T-helper 1 cell treated with Interleukin-12 subunit alpha and Interleukin-12 subunit beta and Interleukin-4 antibody, amounts not matched to agents 30 μg/mL and 1 μg/mL, for 36 hours (primary cell): ENCODE measurements around the gene CACNB4.
"Not testable (repeated sequence)": the region's sequence is repeated elsewhere in the genome, so short reads cannot be mapped to it uniquely, and the experiment has no call there.

ENCODE experiments used
- H3K27ac Mint-ChIP-seq: one replicate; pipeline ENCODE4 v1.8.0; 2021; ENCODE audit warnings: mild to moderate bottlenecking, mixed read lengths
- H3K27me3 Mint-ChIP-seq: one replicate; pipeline ENCODE4 v1.8.0; 2021; ENCODE audit warnings: low read depth, mixed read lengths
- H3K36me3 Mint-ChIP-seq: one replicate; pipeline ENCODE4 v1.8.0; 2021; ENCODE audit warnings: low read depth, mixed read lengths
- H3K4me1 Mint-ChIP-seq: one replicate; pipeline ENCODE4 v1.8.0; 2021; ENCODE audit warnings: low read depth, mixed read lengths
- H3K4me3 Mint-ChIP-seq: one replicate; pipeline ENCODE4 v1.8.0; 2021; ENCODE audit warnings: mild to moderate bottlenecking, moderate library complexity, mixed read lengths
- H3K9me3 Mint-ChIP-seq: one replicate; pipeline ENCODE4 v1.8.0; 2021; ENCODE audit warnings: mixed read lengths

The CACNB4 gene

DNA sequence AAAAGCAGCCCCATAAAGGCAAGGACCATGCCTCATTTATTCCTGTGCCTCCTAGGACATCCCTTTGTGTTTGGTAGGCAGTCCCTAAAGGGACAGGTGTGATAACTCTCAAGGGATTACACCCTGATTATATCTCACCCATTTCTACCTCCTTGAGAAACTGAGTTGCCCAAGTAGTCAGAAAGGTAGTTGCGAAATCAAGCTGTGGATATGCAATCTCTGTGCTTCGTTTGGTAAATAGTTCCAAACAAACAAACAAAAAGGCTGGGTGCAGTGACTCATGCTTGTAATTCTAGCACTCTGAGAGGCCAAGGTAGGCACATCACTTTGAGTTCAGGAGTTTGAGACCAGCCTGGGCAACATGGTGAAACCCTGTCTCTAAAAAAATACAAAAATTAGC is 170.5 kb downstream of the CACNB4 start:
- no peaks in the 10 kb centered on the region for H3K4me1 Mint-ChIP-seq
- peaks cover 31% of the 10 kb centered on the region for H3K27me3 Mint-ChIP-seq
- no peak overlapping the region for H3K4me3 Mint-ChIP-seq

DNA sequence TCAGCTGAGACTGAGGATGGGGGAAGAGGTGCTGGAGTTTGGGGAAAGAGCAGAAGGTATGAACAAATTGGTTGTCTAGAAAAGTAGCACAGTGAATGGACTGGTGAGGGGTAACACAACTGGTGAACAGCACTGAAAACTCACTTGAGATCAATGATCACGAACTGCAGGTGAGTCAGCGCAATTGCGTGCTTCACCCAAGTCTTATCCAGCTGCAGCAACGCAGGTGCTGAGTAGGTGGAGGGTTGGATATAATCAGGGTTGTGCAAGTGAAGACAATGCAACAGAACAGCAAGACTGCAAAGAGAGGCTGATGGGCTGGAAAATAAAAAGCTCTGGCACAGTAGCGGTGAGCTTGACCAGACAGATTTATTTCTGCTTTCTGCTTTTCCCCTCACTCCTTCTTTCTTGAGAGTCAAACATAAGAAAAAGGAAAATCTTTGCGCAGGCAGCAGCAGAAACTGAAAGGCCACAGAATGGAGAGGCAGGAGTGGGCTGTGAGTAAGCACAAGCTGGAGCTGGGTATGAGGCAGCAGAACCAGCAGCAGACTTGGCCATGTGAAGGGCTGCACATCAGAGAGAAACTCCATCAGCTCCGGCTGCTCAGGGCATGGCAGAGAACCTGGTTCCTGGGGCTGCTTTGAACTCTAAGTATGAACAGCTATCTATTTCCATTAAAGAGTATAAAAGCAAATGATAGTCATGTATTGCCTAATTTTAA is 171.2 kb downstream of the CACNB4 start:
- Mint-ChIP-seq H3K27ac (no peak overlapping the region), H3K9me3 (no peaks in the 10 kb centered on the region), H3K4me3 (no peak overlapping the region), H3K27me3 (peaks cover 31% of the 10 kb centered on the region), H3K36me3 (no peaks in the 10 kb centered on the region), H3K4me1 (no peaks in the 10 kb centered on the region)

More for the DNA sequence above, 170.5 kb downstream of the CACNB4 start:
- Mint-ChIP-seq H3K36me3 (no peaks in the 10 kb centered on the region), H3K27ac (no peak overlapping the region), H3K9me3 (no peaks in the 10 kb centered on the region)

DNA sequence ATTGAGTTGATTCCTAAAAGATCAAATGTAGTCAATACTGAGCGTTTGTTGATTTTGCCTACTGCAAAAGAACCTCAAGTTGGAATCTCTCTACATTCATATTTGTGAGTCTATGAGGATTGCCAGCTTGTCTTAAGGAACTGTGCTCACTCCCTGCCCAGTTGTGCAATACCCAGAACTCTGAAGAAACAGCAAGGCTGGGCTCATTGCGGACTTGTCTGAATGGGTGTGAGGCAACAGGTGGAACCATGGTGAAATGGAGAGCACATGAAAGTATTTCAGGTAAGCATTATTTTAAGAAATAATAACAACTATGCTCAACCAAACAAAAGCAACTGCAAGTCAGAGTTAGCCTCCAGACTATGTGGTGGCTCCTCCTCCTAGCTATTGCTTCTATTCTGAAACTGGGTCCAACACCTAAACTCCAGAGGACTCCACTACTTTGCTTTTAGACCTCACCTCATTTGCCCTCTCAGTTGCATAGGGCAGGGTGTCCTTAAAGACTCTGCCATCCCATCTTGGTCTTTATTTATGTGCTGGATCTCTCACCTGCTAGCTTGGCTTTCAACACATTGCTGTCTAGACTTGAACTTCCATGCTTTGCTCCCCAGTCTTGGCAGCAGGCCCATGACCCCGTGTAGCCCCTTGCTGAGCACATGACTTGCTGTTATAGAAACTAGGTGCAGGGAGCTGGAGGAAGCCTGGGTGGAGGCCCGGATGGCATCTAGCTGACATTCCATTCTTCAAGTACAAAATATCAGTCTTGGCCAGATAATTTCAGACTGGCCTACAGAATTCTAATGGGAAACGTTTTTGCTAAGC is 175.8 kb downstream of the CACNB4 start:
- Mint-ChIP-seq H3K36me3 (no peaks in the 10 kb centered on the region), H3K4me3 (no peak overlapping the region), H3K27me3 (peaks cover 13% of the 10 kb centered on the region), H3K9me3 (no peaks in the 10 kb centered on the region), H3K27ac (no peak overlapping the region), H3K4me1 (no peaks in the 10 kb centered on the region)

DNA sequence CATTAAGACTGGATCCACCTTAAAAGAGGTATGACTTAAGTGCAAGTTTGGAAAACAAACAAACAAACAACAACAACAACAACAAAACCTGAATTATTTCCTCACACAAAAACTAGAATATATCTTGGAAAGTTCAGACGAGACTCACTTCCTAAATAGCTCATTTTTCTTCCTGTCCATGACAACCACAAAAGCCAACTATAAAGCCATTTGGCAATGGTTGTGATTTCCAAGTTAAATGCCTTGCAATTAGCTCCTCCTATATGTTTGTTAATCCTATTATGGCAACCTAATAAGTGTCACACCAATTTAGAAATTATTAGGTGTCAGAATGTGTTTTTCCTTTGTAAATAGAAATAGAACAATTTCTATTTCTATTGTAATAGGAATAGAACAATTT is 179.1 kb downstream of the CACNB4 start:
- no peaks in the 10 kb centered on the region for H3K9me3 Mint-ChIP-seq
- H3K36me3 Mint-ChIP-seq, result no peaks in the 10 kb centered on the region
- no peaks in the 10 kb centered on the region for H3K27me3 Mint-ChIP-seq
- H3K4me3 Mint-ChIP-seq, result no peak overlapping the region
- H3K4me1 Mint-ChIP-seq, result no peaks in the 10 kb centered on the region
- no peak overlapping the region for H3K27ac Mint-ChIP-seq

DNA sequence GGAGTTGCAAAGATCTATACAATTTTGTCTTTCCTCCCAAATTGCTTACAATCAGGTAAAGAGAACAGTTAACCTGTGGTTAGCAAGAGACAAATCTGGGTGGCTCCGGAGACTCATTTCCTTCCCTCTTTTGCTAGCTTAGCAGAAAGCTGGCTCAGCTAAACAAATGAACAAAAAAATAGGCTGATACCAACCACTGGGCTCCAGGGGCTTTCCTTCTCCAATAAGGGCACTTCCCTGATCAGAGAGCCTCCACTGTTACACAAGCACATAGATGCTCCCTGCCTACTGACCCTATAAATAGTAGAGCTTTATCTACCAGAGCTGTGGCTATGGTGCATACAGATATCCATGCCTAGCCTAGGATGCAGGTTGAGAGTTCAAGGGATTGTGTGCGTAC is 180.5 kb downstream of the CACNB4 start:
- H3K4me1 Mint-ChIP-seq, result no peaks in the 10 kb centered on the region
- no peaks in the 10 kb centered on the region for H3K27me3 Mint-ChIP-seq
- no peak overlapping the region for H3K4me3 Mint-ChIP-seq
- no peaks in the 10 kb centered on the region for H3K36me3 Mint-ChIP-seq
- no peaks in the 10 kb centered on the region for H3K9me3 Mint-ChIP-seq
- H3K27ac Mint-ChIP-seq, result no peak overlapping the region

DNA sequence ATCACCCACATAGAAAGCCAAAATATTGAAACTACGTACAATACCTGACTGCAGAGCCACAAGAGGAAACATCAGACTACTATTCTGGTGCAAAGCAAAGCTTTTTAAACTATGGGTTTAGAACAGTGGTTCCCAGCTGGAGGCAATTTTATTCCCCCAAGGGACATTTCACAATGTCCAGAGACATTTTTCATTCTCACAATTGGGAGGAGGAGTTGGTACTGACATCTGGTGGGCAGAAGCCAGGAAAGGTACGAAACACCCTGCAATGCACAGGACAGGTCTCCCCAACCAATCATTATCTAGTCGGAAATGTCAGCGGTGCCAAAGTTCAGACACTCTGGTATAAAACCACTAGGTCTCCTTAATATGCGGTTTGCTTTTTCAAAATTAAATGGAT is 182.2 kb downstream of the CACNB4 start:
- H3K36me3 Mint-ChIP-seq, result no peaks in the 10 kb centered on the region
- no peaks in the 10 kb centered on the region for H3K9me3 Mint-ChIP-seq
- no peak overlapping the region for H3K27ac Mint-ChIP-seq
- no peak overlapping the region for H3K4me3 Mint-ChIP-seq
- no peaks in the 10 kb centered on the region for H3K4me1 Mint-ChIP-seq
- H3K27me3 Mint-ChIP-seq, result peaks cover 5% of the 10 kb centered on the region

DNA sequence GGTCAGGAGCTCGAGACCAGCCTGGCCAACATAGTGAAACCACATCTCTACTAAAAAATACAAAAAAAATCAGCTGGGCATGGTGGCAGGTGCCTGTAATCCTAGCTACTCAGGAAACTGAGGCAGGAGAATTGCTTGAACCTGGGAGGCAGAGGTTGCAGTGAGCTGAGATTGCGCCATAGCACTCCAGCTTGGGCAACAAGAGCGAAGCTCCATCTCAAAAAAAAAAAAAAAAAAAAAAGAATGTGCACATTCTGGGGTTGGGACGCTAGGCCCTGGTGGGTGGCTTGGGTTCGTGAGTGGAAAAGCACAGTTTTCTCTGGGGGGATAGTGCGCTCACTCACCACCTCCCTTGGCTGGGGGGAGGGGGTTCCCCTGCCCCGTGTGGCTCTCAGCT is 183.2 kb downstream of the CACNB4 start:
- not testable (repeated sequence) for H3K9me3 Mint-ChIP-seq, H3K4me1 Mint-ChIP-seq, H3K27me3 Mint-ChIP-seq, H3K36me3 Mint-ChIP-seq, H3K4me3 Mint-ChIP-seq, H3K27ac Mint-ChIP-seq

DNA sequence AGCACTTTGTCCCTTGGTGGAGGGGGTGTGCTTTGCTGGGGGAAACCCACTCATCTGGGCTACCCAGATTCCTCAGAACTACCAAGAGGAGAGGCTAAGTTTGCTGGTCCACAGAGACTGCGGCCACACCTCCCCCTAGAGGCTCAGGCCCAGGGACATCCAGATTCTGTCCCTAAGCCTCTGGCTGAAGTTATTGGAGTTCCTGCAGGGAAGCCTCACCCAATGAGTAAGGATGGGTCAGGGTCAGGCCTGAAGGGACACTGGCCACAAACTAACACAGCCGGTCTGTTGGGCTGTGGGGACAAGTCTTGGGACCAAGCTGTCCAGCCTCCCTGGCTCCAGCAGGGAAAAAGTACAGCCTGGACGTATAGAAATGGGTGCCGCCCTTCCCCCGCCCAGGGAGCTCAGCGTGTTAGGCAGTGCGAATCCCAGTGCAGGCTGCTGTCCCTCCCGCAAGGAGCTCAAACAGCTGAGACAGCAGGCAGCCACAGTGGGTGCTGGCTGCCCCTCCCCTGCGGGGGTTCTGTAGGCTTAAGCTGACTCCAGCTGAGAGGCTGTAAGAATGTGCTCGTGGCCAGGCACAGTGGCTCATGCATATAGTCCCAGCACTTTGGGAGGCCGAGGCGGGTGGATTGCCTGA is 183.7 kb downstream of the CACNB4 start:
- Mint-ChIP-seq H3K4me1 (no peaks in the 10 kb centered on the region), H3K4me3 (no peak overlapping the region), H3K36me3 (no peaks in the 10 kb centered on the region), H3K27ac (no peak overlapping the region), H3K9me3 (no peaks in the 10 kb centered on the region), H3K27me3 (peaks cover 5% of the 10 kb centered on the region)

DNA sequence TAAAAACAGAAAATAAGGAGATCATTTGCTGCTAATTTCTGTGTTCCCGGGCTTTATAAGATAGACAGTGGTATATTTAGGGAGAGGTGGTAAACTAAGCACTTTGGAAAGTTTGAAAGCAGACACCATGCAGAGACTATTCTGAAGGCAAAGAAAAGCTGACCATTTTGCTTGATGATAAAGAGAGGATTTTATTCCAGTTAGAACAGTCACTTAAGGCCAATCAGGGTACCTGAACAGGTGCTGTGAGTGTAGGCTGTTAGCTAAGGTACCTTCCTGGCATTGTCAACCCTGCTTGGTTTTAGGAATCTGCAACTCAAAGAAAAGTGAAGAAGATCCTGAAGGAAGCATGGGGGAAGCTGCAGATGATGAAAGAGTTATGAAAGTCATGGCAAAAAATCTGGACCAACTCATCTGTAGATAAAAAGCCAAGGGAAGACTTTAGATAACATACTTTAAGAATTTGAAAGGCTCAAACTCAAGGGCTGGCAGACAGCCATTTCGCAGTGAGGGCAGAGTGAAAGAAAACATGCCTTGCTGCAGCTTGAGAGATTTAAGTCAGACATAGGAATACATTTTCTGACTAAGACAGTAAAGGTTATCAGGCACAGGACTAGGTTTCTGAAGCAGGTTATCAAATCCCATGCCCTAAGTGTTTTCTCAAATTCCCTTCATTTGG is 190.5 kb downstream of the CACNB4 start:
- Mint-ChIP-seq H3K4me3 (no peak overlapping the region), H3K27me3 (peaks cover 8% of the 10 kb centered on the region), H3K27ac (no peak overlapping the region), H3K9me3 (no peaks in the 10 kb centered on the region), H3K36me3 (no peaks in the 10 kb centered on the region), H3K4me1 (no peaks in the 10 kb centered on the region)

DNA sequence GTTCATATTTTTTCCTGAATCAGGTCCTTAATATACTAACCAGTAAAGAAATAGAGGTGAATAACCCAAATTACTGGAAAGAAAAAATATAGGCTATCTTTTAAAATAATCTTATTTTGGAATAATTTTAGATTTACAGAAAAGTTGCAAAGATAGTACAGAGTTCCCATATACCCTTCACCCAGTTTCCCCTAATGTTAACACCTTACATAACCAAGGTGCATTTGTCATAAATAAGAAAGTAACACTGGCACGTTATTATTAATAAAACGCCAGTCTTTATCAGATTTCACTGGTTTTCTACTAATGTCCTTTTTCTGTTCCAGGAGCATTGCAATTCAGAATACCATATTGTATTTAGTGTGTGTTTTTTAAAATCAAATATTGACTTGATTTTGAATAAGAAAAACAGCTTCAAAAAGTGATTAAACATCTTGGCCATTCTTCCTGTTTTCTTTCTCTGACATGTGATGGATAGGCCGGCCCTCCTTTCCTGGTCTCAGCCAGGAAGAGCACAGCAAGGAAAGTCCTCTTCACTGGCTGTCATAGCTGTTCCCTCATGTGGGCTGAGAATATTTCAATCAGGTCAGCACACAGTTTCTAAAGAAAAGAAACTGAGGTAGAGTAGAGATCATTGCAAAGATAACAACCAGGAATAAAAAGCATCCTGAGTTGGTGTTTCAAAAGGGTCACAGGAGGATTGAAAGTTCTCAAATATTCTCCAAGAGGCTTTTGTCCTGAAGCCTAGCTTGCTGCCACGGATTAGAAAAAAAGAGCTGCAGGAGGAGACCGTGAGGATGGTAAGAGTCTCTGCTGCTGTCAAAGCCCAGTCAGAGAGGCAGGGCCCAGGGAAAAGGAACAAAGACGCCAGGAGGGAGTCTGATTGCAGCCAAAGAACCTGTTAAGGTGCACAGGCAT is 191.3 kb downstream of the CACNB4 start:
- Mint-ChIP-seq H3K36me3 (no peaks in the 10 kb centered on the region), H3K9me3 (no peaks in the 10 kb centered on the region), H3K27me3 (peaks cover 8% of the 10 kb centered on the region), H3K27ac (no peak overlapping the region), H3K4me1 (no peaks in the 10 kb centered on the region), H3K4me3 (no peak overlapping the region)

DNA sequence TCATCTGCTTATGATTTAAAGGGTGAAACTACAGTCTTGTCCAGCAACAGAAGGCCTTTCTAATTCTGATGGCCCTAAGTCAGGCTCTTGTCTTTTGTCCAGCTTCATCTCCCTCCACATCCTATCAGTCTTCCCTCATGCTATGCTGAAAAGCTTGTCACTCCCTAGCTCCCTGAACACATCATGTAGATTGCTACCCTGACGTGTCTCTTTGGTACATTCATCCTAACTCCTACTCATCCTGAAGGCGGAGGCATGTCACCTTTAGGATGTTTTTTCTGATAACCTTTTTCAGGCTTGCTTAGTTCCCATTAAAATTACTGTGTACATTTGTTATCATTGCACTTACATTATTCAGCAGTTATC is 192.2 kb downstream of the CACNB4 start:
- Mint-ChIP-seq H3K27me3 (peaks cover 6% of the 10 kb centered on the region), H3K9me3 (no peaks in the 10 kb centered on the region), H3K4me1 (no peaks in the 10 kb centered on the region), H3K4me3 (no peak overlapping the region), H3K36me3 (no peaks in the 10 kb centered on the region), H3K27ac (no peak overlapping the region)

DNA sequence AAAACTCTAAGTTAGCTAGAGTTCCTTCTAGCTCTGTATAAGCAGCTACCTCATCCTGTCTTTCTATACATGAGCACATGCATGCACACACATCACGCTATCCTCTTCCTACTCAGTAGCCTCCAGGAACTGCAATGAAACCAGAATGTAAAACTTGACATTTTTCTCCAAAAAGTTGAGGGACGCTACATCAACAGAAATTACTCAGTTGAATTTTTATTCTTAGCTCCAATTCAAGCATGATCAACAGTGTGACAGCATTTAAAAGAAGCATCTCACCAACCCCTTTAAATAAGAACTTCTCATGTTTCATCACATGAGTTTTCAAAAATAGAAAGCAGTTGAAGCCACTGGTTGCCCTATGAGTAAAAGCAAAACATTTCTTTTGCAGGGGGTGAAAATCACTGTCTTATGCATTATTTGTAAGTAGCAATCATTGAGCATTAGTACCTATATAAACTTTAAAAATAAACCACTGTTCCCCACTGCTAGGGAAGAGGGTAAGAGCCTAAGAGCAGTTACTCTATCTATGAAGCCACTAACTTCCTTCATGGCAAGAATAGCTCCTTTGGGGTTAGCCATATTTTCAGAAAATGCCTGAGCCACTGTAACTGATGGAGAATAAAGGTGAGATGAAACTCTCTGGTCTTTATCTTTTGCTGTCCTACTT is 192.7 kb downstream of the CACNB4 start:
- peaks cover 6% of the 10 kb centered on the region for H3K27me3 Mint-ChIP-seq
- H3K9me3 Mint-ChIP-seq, result no peaks in the 10 kb centered on the region
- no peaks in the 10 kb centered on the region for H3K36me3 Mint-ChIP-seq
- H3K4me3 Mint-ChIP-seq, result no peak overlapping the region
- H3K4me1 Mint-ChIP-seq, result no peaks in the 10 kb centered on the region
- no peak overlapping the region for H3K27ac Mint-ChIP-seq

DNA sequence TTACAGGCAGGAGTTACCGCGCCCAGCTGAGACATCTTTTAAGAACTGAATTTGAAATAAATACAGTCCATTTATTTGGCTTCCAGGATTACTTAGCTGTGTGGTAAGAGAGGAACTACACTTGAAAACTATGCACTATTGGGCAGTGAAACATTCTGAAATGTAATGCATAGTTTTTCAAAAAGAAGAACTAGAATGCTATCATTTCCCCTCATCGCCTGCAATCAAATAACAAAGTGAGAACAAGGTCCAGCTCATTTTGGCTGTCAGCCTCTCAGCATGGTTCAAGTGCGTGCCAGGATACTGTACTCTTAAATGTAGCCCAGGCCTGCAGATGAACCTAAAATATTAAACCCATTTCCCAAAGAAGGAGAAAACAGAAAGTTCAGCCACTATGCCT is 194.0 kb downstream of the CACNB4 start:
- Mint-ChIP-seq H3K27ac (no peak overlapping the region), H3K27me3 (peaks cover 6% of the 10 kb centered on the region), H3K36me3 (no peaks in the 10 kb centered on the region), H3K9me3 (no peaks in the 10 kb centered on the region), H3K4me3 (no peak overlapping the region), H3K4me1 (no peaks in the 10 kb centered on the region)
